HEK293 (cell line): ENCODE data around the gene CLNK.

ENCODE experiments used
- CTCF ChIA-PET: fragments of 350-600 bp; formaldehyde crosslinking; extraction: SDS; loops from one replicate; lab custom pipeline; 2021; ENCODE audit warnings: antibody characterized with exemption; lab: Yijun Ruan, JAX
- POLR2A ChIA-PET: fragments of 300-600 bp; formaldehyde crosslinking; extraction: SDS; loops from one replicate; lab custom pipeline; 2020; ENCODE audit warnings: antibody characterized with exemption, inconsistent platforms; lab: Yijun Ruan, JAX
- H3K27ac ChIP-seq: fragments of 200-500 bp; sonication (Bioruptor generic); 2 replicates; pipeline ENCODE4 v1.5.1; 2014; ENCODE audit warnings: low read depth, low read length, control low read depth, inconsistent platforms; ENCODE audit errors: extremely low read depth
- H3K36me3 ChIP-seq, 2 experiments: fragments of 200-500 bp in 1 of 2; sonication (Bioruptor generic) in 1 of 2; 1 replicate in 1 of 2; 2 replicates in 1 of 2; pipeline ENCODE4 v1.5.1; 2014 to 2017; ENCODE audit warnings: inconsistent platforms in 2 of 2, low read length in 2 of 2; ENCODE audit not compliant: control insufficient read depth in 2 of 2, insufficient read depth in 1 of 2
- H3K4me1 ChIP-seq: fragments of 200-500 bp; sonication (Bioruptor generic); 2 replicates; pipeline ENCODE4 v1.5.1; 2014; ENCODE audit warnings: mild to moderate bottlenecking, low read length, inconsistent platforms; ENCODE audit not compliant: control insufficient read depth, insufficient read depth
- H3K4me3 ChIP-seq: 2 replicates; pipeline ENCODE4 v1.5.1; 2011; ENCODE audit warnings: low read depth, mild to moderate bottlenecking, control low read depth, low read length, moderate library complexity
- H3K9me3 ChIP-seq: fragments of 200-500 bp; sonication (Bioruptor generic); 2 replicates; pipeline ENCODE4 v1.5.1; 2014; ENCODE audit warnings: low read depth, low read length, inconsistent platforms; ENCODE audit not compliant: control insufficient read depth, insufficient read depth
- HOXA7 ChIP-seq: sonication (generic); formaldehyde crosslinking; IDR thresholded peaks from 2 replicates; pipeline ENCODE4 v1.8.1; 2022; ENCODE audit warnings: missing genetic modification reagents, borderline replicate concordance
- PRDM10 ChIP-seq: fragments of 450-650 bp; formaldehyde crosslinking; IDR thresholded peaks from 2 replicates; pipeline ENCODE4 v1.5.1; 2016; ENCODE audit warnings: missing biosample characterization, missing genetic modification characterization
- PRDM2 ChIP-seq: fragments of 450-650 bp; formaldehyde crosslinking; IDR thresholded peaks from 2 replicates; pipeline ENCODE4 v1.5.1; 2016; ENCODE audit warnings: missing biosample characterization, missing genetic modification characterization, borderline replicate concordance
- ZBTB49 ChIP-seq: fragments of 450-650 bp; formaldehyde crosslinking; IDR thresholded peaks from 2 replicates; pipeline ENCODE4 v1.5.1; 2016; ENCODE audit warnings: missing biosample characterization, missing genetic modification characterization, low read depth
- ZNF266 ChIP-seq: fragments of 450-650 bp; formaldehyde crosslinking; IDR thresholded peaks from 2 replicates; pipeline ENCODE4 v1.5.1; 2016; ENCODE audit warnings: missing biosample characterization, missing genetic modification characterization, low read depth
- ZNF274 ChIP-seq, 2 experiments: fragments of 200-500 bp in 1 of 2; fragments of 450-650 bp in 1 of 2; sonication (Bioruptor generic) in 1 of 2; formaldehyde crosslinking in 1 of 2; IDR thresholded peaks; 2 replicates each; pipeline versions ENCODE4 v1.5.1 to v1.6.1; 2014 to 2016; ENCODE audit warnings: borderline replicate concordance in 1 of 2, inconsistent platforms in 1 of 2, low read length in 1 of 2, missing biosample characterization in 1 of 2, missing genetic modification characterization in 1 of 2
- ZNF292 ChIP-seq: fragments of 450-650 bp; formaldehyde crosslinking; IDR thresholded peaks from 2 replicates; pipeline ENCODE4 v1.5.1; 2016; ENCODE audit warnings: low read depth, missing biosample characterization, missing genetic modification characterization, borderline replicate concordance
- ZNF324 ChIP-seq: fragments of 450-650 bp; formaldehyde crosslinking; IDR thresholded peaks from 2 replicates; pipeline ENCODE4 v1.5.1; 2016; ENCODE audit warnings: missing biosample characterization, missing genetic modification characterization
- ZNF335 ChIP-seq: fragments of 450-650 bp; formaldehyde crosslinking; conservative IDR thresholded peaks from 2 replicates; pipeline ENCODE4 v1.5.1; 2016; ENCODE audit warnings: missing biosample characterization, missing genetic modification characterization
- ZNF585B ChIP-seq: fragments of 450-650 bp; formaldehyde crosslinking; IDR thresholded peaks from 2 replicates; pipeline ENCODE4 v1.5.1; 2016; ENCODE audit warnings: missing biosample characterization, missing genetic modification characterization
- ZNF664 ChIP-seq: fragments of 450-650 bp; formaldehyde crosslinking; IDR thresholded peaks from 2 replicates; pipeline ENCODE4 v1.5.1; 2016; ENCODE audit warnings: missing biosample characterization, missing genetic modification characterization
- ZNF768 ChIP-seq: fragments of 450-650 bp; formaldehyde crosslinking; IDR thresholded peaks from 2 replicates; pipeline ENCODE4 v1.5.1; 2018; ENCODE audit warnings: missing biosample characterization, mild to moderate bottlenecking, missing genetic modification characterization
- ZSCAN23 ChIP-seq: fragments of 450-650 bp; formaldehyde crosslinking; IDR thresholded peaks from 2 replicates; pipeline ENCODE4 v1.5.1; 2016; ENCODE audit warnings: missing biosample characterization, missing genetic modification characterization

The CLNK gene

GRCh38 chr4:10687526-10687925 lies 3.0 kb upstream of the CLNK start:
- Histone ChIP-seq H3K36me3 (no peaks in the 10 kb centered on the region), H3K4me1 (no peaks in the 10 kb centered on the region), H3K9me3 (no peaks in the 10 kb centered on the region), H3K4me3 (no peak overlapping the region), H3K27ac (no peak overlapping the region)
- no peak for TF ChIP-seq ZNF585B (tag by site-specific recombination)
- CTCF ChIA-PET: no interaction called here
- POLR2A ChIA-PET: no interaction called here

GRCh38 chr4:10682397-10682796 lies 2.2 kb downstream of the CLNK start:
- H3K4me3 ChIP-seq: no peak overlapping the region
- TF ChIP-seq ZNF324 (tag by site-specific recombination): no peak
- TF ChIP-seq ZNF768 (tag by site-specific recombination): peak; percentile 37; the same call in 1 of the 2 replicates
- TF ChIP-seq, all 188 proteins: peak for 1
- CTCF ChIA-PET: interaction anchor here (1.2 kb wide), 1 partner anchor 748 kb away, joined by 3 read pairs; no protein-coding TSS in a partner anchor
- Histone ChIP-seq H3K27ac (no peak overlapping the region), H3K4me1 (no peaks in the 10 kb centered on the region), H3K36me3 (no peaks in the 10 kb centered on the region), H3K9me3 (no peaks in the 10 kb centered on the region)
- POLR2A ChIA-PET: no interaction called here

- ChIA-PET POLR2A (no interaction called here), CTCF (no interaction called here)
- no peaks in the 10 kb centered on the region for H3K4me1 ChIP-seq
- no peak for TF ChIP-seq ZNF274 (IDR thresholded peaks at IDR 0.05; ENCODE audit: low read length)
- TF ChIP-seq ZNF274 (tag by site-specific recombination; IDR thresholded peaks at IDR 0.05; ENCODE audit: borderline replicate concordance): no peak
- TF ChIP-seq ZNF292 (tag by site-specific recombination): no peak
- no peak for TF ChIP-seq ZSCAN23 (tag by site-specific recombination)
- TF ChIP-seq, all 188 proteins: peak for 0
- H3K4me3 ChIP-seq: no peak overlapping the region
- no peak overlapping the region for H3K27ac ChIP-seq
- no peaks in the 10 kb centered on the region for H3K36me3 ChIP-seq
- no peaks in the 10 kb centered on the region for H3K9me3 ChIP-seq
Observed at GRCh38 chr4:10677796-10678497, 6.6 kb downstream of the CLNK start.

- Histone ChIP-seq H3K9me3 (no peaks in the 10 kb centered on the region), H3K4me1 (no peaks in the 10 kb centered on the region), H3K4me3 (no peak overlapping the region), H3K36me3 (no peaks in the 10 kb centered on the region), H3K27ac (no peak overlapping the region)
- CTCF ChIA-PET: interaction anchor here (0.6 kb wide), 1 partner anchor 11 kb away, joined by 3 read pairs; no protein-coding TSS in a partner anchor
- POLR2A ChIA-PET: no interaction called here
- TF ChIP-seq ZNF335 (tag by site-specific recombination): no peak
- TF ChIP-seq ZNF664: no peak
- TF ChIP-seq ZBTB49 (tag by site-specific recombination): no peak
- TF ChIP-seq PRDM2 (tag by site-specific recombination): no peak
- no peak for TF ChIP-seq PRDM10
- TF ChIP-seq HOXA7: no peak
- no peak for TF ChIP-seq ZNF266 (tag by site-specific recombination)
Observed at GRCh38 chr4:10673817-10674369, 10.7 kb downstream of the CLNK start.
